Medulla oblongata (tissue), 1 donor: ENCODE data around the gene EDEM2.
"Not testable (repeated sequence)": the region's sequence is repeated elsewhere in the genome, so short reads cannot be mapped to it uniquely, and the experiment has no call there.

Experiments
- DNase-seq: peaks from one replicate; pipeline ENCODE4 v3.0.0-alpha.2; 2015; ENCODE audit errors: extremely low spot score

EDEM2 gene

DNA sequence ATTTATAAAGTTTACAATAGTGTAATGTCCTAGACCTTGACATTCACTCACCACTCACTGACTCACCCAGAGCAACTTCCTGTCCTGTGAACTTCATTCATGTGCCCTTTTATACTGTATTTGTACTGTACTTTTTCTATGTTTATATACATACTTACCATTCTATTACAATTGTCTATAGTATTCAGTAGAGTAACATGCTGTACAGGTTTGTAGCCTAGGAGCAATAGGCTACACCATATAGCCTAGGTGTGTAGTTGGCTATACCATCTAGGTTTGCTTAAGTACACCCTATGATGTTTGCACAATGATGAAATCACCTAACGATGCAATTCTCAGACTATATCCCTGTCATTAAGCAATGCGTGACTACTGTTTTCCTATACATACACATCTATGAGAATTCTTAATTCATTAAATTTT, 17.5 kb downstream of the EDEM2 start:
- DNase-seq = no peak

DNA sequence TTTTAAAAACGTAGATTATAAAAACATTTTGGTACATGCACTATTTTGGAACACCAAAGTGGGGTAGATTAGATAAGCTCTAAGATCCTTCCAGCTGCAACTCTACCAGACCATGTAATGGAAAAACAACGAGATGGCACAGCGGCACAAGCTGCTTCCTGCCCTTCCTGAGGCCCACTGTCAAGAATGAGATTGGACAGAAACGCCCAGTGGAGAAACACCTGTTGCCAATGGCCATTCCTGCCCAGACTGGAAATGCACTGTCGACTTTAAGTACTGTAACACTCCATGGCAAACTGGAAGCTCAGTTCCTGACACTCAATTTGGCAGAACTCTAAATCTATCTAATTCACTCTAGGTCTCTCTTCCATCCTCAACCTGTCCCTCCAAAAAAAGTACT, 21.4 kb downstream of the EDEM2 start:
- DNase-seq = no peak

DNA sequence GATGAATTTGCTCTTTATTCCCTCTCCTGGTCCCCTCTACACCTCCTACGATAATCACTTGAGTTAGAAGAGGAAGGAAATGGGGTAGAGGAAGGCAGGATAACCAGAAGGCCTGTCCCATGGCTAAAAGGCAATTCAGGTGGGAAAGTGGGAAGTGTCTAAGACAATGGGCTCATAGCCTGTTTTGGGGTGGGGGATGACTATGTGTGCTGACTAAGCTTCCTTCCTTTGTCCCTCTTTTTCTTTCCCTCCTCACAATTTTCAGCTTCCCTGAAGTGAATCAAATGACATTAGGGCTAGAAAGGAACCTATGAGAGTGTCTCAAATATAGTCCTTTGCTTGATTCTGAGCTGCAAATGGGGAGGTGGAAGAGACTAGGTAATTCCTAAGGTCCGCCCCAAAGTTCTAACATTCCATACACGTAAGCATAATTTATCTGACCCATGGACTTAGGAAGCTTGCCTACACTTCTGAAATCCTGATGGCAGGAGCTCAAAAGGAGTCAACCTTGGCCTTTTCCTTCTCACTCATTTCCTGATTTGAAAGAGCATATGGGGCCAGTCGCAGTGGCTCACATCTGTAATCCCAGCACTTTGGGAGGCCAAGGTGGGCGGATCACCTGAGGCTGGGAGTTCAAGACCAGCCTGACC, 24.3 kb downstream of the EDEM2 start:
- no peak for DNase-seq

DNA sequence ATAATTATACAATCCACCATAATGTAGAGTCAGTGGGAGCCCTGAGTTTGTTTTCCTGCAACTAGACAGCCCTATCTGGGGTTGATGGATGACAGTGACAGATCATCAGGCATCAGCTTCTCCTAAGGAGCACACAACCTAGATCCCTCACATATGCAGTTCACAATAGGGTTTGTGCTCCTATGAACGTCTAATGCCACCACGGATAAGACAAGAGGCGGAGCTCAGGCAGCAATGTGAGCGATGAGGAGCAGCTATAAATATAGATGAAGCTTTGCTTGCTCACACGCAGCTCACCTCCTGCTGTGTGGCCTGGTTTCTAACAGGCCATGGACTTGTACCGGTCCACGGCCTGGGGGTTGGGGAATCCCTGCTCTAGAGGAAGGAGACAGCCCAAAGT, 25.9 kb downstream of the EDEM2 start:
- DNase-seq = no peak

DNA sequence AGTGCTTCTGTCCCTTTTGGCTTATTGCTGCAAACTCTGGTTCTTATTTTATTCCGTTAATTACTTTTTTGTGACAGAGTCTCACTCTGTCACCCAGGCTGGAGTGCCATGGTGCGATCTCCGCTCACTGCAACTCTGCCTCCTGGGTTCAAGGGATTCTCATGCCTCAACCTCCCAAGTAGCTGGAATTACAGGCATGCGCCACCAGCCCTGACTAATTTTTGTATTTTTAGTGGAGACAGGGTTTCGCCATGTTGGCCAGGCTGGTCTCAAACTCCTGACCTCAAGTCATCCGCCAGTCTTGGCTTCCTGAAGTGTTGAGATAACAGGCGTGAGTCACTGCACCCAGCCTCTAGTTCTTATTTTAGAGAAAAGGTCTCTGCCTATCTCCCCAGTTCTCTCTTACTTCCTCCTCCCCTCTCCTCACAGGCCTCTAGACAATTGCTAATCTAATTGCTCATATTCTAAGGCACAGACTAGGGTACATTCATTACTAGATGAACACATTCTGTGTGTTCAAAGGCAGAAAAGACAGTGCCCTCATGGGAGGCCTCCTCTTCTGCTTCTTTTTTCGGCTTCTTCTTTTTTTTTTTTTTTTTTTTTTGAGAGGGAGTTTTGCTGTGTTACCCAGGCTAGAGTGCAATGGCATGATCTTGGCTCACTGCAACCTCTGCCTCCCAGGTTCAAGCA, 27.0 kb downstream of the EDEM2 start:
- no peak for DNase-seq

DNA sequence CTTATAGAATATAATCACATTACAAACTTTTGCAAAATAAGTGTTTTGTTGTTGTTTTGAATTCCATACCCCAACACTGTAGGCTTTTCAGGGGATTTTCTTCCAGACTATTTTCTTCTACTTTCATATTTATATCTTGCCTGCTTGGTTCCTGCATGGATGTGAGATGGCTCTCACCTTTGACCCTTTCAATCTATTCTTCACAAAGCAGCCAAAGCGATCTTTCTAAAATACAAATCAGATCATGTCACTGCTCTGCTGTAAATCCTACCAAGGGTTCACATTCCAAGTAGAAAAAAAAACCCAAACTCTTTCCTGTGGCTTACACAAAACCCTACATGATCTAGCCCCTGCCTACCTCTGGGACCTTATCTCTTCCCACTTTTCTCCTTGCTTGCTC, 29.5 kb downstream of the EDEM2 start:
- DNase-seq = no peak

DNA sequence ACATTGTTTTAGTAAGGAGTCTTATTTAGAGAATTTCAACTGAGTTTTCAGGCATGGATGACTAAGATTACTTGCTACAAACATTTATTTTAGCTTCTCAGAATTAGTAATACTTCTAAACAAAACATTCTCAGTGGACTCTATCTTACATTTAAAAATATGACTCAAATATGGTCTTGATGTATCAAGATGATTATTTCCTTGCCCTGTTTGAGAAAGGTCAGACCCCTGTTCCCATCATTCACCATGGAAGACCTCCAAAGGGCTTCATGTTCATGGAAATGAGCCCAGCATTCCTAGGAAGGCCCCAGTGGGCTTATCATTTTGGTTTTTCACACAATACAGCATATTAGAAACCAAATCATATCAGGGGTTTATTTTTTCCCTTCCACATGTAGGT, 29.9 kb downstream of the EDEM2 start:
- no peak for DNase-seq

DNA sequence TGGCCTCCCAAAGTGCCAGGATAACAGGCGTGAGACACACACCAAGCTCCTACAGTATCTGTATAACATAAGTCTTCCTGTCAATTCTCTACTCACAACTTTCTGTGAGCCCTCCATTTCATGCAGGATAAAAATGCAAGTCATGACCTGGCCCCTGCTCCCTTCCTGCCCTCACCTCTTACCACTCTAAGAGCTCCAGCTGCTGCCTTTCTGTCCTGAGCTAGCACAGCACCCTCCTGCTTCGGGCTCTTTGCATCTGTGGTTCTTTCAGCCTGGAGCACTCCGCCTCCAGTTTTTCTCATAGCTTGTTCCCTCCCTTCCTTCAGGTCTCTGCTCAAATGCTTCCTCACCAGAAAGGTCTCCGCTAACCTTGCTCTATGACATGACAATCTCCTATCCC, 30.9 kb downstream of the EDEM2 start:
- no peak for DNase-seq

DNA sequence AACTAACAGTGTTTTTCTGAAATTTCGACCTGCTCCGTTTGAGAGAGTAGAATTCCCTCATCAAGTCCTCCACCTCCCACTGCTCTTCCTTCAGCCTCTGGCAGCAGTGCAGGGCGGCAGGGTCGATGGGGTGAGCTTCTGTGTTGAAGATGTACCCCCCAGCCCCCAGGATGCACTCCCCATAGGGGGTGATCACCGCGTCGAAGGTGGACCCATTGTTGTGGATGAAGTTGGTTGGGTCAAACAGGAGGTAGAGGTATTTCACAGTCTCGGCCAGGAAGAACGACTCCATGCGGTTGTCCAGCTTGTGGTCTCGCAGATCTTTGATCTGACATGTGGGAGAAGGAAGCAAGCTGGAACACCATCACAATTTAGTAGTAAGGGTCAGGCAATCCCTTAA, 31.5 kb downstream of the EDEM2 start:
- DNase-seq = no peak

DNA sequence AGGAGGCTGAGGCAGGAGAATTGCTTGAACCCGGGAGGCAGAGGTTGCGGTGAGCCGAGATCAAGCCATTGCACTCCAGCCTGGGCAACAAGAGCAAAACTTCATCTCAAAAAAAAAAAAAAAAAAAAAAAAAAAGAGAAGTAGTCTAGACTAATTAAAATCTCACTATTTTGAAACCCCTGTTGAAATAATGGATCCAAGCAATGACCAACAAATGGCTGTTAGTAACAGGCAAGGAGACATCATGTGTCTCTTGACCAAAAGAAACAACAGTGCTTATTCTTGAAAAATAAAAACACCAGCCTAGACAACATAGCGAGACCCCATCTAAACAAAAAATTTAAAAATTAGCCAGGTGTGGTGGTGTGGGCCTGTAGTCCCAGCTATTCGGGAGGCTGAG, 34.9 kb downstream of the EDEM2 start:
- not testable (repeated sequence) for DNase-seq

DNA sequence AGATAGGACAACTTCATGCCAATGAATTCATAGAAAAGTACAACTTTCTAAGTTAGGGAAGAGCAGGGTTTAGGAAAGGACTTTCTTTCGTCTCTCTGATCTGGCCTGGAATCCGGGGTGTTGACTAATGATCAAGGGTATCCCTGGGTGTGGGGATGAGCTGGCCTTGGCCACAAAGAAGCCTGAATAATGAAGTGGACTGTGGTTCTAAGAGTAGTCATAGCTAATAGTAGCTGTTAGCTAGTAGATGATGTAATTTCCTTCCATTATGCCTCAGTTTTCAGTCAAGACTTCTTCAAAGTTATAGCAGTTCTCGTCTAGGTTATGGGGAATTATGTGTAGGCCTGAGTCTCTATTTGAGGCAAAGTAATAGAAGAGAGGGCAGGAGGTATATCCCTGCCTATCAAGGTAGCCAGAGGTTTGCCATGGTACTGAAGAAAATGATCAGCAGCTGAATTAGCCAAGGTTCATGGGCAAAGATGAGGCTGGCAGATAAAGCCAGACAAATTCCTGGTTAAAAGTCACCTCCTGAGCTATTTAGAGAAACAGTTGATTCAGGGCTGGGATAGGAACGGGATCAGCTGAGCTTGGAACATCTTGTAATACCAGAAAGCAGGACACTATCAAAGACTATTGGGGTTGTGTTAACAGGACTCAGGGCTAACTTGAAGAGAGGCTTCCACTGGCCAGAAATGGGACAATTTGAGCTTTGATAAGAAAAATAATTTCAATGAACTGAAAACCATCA, 35.8 kb downstream of the EDEM2 start:
- DNase-seq = no peak

DNA sequence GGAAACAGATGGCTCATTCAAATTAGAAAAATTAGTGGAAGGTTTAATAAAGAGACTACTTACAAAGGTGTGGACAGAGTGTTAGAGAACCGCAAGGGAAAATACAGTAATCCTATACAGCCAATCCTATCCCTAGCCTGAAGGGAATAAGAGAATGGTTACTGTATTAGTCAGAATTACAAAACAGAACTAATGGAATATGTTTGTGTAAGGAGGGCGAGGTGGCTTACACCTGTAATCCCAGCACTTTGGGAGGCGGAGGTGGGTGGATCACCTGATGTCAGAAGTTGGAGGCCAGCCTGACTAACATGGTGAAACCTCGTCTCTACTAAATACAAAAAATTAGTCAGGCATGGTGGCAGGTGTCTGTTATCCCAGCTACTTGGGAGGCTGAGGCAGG, 38.2 kb downstream of the EDEM2 start:
- no peak for DNase-seq

DNA sequence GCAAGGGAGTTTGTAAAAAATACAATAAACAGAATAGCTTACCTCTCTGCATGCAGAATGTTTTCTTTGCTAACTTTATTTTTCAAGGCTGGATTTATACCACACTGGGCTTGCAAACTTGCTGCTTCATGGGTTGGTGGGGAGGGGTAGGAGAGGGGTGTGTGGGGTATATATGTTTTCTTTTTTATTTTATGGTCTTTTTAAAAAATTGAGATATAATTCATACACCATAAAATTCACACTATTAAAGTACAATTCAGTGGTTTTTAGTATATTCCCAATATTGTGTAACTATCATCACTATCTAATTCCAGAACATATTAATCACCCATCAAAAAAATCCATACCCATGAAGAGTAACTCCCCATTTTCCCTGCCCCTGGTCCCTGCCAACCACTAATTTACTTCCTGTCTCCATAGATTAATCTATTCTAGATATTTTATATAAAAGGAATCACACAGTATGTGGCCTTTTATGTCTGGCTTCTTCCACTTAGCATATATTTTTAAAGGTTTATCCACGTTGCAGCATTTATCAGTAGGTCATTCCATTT, 40.2 kb downstream of the EDEM2 start:
- no peak for DNase-seq

DNA sequence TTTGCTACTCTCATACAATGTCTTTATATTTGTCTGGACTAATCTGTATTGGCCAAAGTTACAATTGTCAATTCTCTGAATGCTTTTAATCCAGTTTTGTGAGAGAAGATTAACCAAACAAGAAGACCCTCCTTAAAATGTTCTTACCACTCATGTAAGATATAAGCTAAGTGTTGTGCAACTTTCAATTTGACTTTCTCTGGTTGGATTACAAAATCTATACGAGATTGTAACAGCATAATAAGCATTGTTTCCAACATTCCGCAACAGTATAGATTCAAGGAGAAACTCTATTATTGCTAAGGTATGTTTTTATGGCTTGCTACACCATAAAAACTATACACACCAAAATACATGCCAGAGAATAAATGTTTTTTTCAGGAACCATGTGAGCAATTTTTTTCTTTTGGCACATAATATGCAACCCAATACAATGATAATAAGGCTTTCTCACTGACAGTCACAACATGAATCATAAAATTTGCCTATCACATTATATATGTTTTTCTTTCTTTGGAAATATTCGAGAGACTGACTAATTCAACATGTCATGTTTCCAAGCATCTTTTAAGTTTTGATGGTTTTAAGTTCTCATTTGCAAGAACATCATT, 42.3 kb downstream of the EDEM2 start:
- no peak for DNase-seq

DNA sequence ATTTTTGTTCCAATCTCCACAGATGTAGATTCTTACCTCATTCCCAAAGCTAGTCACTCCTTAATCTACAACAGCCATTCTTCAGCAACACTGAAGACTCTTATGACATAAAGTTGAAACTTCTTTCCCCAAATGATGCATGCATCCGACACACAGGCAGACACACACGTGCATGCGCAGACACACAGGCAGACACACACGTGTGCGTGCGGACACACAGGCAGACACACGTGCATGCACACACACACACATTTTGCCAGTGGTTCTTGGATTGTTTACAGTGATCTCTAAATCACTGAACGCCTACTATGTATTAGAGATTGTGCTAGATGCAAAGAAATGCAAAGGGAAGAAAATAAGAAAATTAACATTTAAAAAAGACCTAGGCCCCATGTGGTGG, 45.5 kb downstream of the EDEM2 start:
- DNase-seq = no peak

DNA sequence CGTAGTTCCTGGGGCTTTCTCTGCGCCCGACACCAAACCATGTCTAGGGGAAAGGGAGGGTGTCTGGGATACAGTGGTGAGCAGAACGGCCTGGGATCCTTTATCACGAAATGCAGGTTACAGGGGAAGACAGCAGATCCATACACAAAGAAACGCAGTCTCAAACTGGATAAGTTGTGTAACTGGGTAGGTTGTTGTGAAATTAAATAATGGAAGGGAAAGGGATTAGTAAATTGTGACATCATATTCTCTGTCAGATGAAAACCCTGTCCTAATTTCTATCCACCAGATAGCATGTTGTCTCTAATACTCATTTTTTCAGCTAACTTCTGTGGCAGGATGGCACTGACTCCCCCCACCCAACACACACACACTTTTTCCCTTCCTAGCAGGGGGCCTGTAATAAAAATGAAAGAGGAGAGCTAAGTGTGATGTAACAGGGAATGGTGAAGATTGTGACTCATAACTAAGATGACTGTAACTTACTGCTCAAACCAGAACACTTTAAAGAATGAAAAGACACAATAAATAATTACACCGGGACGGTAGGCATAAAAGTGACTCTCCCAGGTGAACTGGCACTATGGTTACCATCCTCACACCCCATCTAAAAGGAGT, 53.8 kb downstream of the EDEM2 start:
- no peak for DNase-seq

DNA sequence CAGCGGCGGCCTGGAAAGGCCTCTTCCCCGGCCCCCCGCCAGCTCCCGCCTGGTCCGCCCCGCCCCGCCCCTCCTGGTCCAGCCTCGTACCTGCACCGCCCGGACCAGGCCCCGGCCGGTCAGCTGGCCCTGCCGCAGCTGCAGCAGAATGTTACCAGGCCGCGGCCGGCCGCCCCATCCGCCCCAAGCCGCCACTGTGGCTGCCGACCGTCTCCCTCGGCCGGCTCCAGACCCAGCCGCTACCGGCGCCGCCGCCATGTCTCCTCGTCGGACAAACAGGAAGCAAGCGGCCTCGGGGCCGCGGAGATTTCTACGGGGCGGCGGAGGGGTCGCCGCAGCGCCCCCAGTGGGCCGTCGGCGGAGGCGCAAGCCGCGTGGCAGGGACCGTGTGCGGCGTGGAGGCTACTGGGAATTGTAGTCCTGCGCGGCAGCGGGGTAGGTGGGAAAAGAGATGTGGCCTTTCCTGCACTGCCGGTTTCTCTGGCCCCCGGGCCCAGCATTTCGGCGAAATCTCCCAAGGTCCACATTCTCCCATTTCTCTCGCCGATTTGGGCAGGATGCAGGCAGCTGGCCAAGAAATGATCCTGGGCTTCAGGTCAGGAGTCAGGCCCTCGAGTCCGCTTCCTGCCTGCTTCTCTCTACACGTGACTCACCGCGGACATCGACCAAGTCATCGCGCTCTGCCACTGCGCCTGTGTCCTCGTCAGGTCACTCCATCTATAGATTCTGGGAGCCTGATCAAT, 54.4 kb downstream of the EDEM2 start, which contains the start of gene TRPC4AP:
TSS of gene TRPC4AP (minus strand) at position 284 of the 743 bp plus-strand sequence. CDS start at position 258, 26 bp downstream.
- DNase-seq = peak; percentile 94

DNA sequence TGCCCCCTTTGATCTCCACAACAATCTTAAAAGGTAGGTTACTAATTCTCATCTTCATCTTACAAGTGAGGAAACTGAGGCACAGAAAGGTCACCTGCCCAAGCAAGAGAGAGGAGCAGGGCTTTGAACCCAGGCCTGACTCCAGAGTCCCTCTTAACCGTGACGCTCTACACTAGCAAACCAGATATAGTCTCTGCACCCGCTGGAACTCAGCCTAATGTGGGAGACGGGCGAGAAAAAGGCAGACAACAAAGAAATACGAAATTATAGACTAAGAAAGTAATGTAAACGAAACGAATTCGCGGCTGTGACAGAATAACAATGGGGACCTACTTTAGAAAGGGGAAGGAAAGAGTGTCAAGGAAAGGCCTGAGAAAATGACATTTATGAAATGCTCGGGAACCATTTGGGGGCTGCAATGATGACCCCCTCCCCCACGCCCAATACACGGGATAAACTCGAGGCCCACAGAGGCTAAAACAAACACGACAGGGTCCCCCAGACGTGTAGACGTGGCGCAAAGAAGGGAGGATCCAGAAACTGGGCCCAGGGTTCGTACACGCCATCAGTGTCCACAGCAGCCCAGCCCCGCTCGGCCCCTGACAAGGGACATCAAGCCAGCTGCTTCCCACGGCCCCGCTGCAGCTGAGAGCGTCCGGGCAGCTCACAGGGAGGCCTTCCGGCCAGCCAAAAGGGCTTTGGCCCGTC, 55.2 kb downstream of the EDEM2 start:
- peak; percentile 35 for DNase-seq

DNA sequence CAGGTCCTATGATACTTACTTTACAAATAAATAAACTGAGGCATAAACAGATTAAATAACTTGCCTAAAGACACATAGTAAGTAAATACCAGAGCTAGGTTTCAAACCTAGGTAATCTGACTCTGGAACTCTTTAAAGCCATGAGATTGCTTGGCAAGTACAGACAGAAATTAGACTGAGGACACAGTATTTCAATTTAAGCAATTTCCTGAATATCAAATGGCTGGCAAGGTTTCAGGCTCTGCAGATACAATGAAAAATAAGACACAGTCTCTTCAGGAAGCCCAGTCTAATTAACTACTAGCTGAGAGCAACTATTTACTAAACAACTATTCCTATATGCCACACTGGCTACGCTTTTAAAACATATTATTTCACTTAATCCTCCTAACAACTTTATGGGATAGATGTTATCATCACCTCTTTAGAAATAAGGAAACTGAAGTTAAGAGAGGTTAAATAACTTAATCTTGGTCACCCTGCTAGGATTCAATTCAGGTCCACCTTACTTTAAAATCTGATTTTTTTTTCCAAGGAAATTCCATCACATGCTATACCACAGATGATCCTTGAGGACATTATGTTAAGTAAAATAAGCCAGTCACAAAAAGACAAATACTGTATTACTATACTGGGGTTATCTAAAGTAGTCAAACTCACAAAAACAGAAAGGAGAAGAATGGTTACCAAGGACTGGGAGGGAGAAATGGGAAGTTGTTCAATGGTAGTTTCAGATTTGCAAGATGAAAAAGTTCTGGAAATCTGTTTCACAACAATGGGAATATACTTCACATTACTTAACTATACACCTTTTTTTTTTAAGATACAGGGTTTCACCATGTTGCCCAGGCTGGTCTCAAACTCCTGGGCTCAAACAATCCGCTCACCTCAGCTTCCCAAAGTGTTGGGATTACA, 58.6 kb downstream of the EDEM2 start:
- no peak for DNase-seq
